GM12873 (cell line): Measurements from ENCODE around the gene TMEM218.

Experiments used
- CTCF ChIP-seq: IDR thresholded peaks from 2 replicates; pipeline ENCODE4 v1.5.1; 2012; ENCODE audit warnings: low read depth, mild to moderate bottlenecking, moderate library complexity, low read length, control low read depth; ENCODE audit not compliant: insufficient read depth; ENCODE audit errors: missing control alignments

The TMEM218 gene

DNA sequence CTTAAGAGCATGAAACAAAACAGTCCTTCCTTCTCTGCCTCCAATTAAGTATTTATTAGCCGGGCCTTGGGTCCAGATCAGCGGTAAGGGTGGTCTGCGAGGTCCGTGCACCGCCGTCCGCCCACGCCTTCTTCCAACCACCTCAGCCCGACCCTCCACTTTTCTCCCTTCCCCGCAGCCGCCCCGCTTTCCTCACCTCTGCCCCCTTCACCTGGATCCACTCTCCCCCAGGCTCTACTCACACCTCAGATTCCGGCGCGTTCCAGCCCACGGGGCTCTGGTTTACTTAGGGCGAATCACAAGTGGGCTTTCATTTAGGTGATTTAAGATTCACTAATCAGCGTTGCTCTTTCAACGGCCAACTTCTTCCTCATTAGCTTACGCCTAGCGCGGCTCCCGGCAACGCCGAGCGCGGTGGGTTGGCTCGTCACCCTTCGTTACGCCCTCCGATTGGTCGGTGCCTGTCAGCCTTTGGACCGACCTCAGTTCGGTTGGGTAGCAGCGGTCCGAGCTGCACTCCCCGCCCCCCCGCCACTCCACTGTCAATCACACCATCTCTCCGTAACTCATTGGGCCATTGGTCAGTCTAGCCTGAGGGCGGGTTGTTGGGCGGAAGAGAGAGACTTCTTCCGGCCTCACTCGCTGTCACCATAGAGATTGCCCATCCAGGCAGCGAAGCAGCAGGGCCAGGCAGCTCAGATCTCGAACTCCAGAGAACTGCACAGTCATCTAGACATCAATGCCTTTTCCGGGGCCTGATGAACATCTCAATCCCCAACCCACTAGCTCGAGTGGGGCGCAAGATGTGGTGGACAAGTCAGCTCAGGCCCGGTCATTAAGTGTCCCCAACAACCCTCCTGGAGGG is at the start of gene TMEM218:
Gene TMEM218, minus strand, starts transcription at position 284 of the 865 bp plus-strand sequence. CDS start 9,385 bp downstream, outside the sequence.
- TF ChIP-seq CTCF = no peak

GRCh38 chr11:125157953-125158680 is 46.7 kb upstream of the TMEM218 start:
- no peak for TF ChIP-seq CTCF

- no peak for TF ChIP-seq CTCF
Observed at GRCh38 chr11:125157118-125157733, 45.8 kb upstream of the TMEM218 start.

GRCh38 chr11:125156346-125157117 is 45.1 kb upstream of the TMEM218 start:
- TF ChIP-seq CTCF = no peak

- TF ChIP-seq CTCF = no peak
Observed at GRCh38 chr11:125155767-125156166, 44.3 kb upstream of the TMEM218 start.

DNA sequence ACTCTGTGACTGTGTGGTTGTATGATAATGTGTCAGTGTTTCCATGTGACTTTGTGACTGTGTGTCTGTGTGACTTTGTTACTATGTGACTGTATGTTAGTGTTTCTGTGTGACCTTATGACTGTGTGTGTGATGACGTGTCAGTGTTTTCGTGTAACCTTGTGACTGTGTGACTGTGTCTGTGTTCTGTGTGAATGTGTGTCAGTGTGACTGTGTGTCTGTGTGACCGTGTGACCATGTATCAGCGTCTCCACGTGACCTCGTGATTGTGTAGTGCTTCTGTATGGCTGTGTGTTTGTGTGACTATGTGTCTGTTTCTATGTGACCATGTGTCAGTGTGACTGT is 43.6 kb upstream of the TMEM218 start:
- TF ChIP-seq CTCF = no peak
